IPS-15b (cell line): ENCODE results near the gene SDHB.

Experiments used
- H3K27me3 ChIP-seq: one replicate; pipeline ENCODE4 v1.6.1; 2013; ENCODE audit warnings: low read length; ENCODE audit not compliant: control insufficient read depth, insufficient read depth
- H3K36me3 ChIP-seq: one replicate; pipeline ENCODE4 v1.6.1; 2013; ENCODE audit warnings: low read length; ENCODE audit not compliant: control insufficient read depth, insufficient read depth
- H3K4me1 ChIP-seq: one replicate; pipeline ENCODE4 v1.6.1; 2013; ENCODE audit warnings: mild to moderate bottlenecking, low read length; ENCODE audit not compliant: control insufficient read depth, insufficient read depth
- H3K4me3 ChIP-seq: one replicate; pipeline ENCODE4 v1.5.1; 2013; ENCODE audit warnings: low read depth, low read length
- H3K9ac ChIP-seq: one replicate; pipeline ENCODE4 v1.6.1; 2013; ENCODE audit warnings: low read depth, mild to moderate bottlenecking, low read length
- H3K9me3 ChIP-seq: one replicate; pipeline ENCODE4 v1.6.1; 2013; ENCODE audit warnings: mild to moderate bottlenecking, low read length; ENCODE audit not compliant: control insufficient read depth, insufficient read depth

SDHB gene

GRCh38 chr1:16969057-16969611, 84.7 kb downstream of the SDHB start:
- no peak overlapping the region for H3K4me3 ChIP-seq
- no peaks in the 10 kb centered on the region for H3K4me1 ChIP-seq
- peaks cover 32% of the 10 kb centered on the region for H3K36me3 ChIP-seq

More at GRCh38 chr1:16969057-16969611, 84.7 kb downstream of the SDHB start:
- H3K27me3 ChIP-seq = no peaks in the 10 kb centered on the region
- H3K9me3 ChIP-seq = no peaks in the 10 kb centered on the region
- H3K9ac ChIP-seq = no peak overlapping the region
